Measurements from ENCODE around the gene RSU1.

RSU1 gene

DNA sequence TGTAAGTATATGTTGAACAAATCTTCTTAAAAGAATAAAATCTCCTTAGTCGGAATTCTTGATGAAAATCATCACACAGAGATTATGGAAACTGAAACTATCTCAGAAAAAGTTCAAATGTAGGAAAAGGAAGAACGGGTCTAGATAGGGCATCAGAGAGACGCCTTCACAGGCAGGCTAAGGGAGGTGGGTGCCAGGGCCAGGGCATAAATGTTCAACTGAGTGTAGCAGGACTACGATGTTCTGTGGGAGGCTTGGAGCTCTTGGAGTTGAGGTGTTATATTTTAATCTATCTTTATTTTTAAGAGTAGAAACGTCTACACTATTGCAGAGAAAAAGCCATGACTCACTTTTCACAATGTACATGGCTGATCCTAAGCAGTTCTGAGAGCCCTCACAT, 101.2 kb downstream of the RSU1 start:
- H3K4me1 ChIP-seq, result peaks cover 0 to 12% (median 6%) of the 10 kb centered on the region in 4 donors
- H3K4me3 ChIP-seq, result no peak overlapping the region
- intact Hi-C loops (cut with DNase I; ENCODE audit: low total_unique reads), result no loop called here
- no peak overlapping the region for H3K27ac ChIP-seq
- DNase-seq, result no peak
- peaks cover 0 to 14% (median 6%) of the 10 kb centered on the region in 3 donors for H3K9me3 ChIP-seq
- no peak for TF ChIP-seq CTCF (IDR thresholded peaks at IDR 0.05)
- H3K36me3 ChIP-seq, result peaks cover 0 to 7% (median 1%) of the 10 kb centered on the region in 3 donors
- H3K27me3 ChIP-seq, result no peaks in the 10 kb centered on the region

DNA sequence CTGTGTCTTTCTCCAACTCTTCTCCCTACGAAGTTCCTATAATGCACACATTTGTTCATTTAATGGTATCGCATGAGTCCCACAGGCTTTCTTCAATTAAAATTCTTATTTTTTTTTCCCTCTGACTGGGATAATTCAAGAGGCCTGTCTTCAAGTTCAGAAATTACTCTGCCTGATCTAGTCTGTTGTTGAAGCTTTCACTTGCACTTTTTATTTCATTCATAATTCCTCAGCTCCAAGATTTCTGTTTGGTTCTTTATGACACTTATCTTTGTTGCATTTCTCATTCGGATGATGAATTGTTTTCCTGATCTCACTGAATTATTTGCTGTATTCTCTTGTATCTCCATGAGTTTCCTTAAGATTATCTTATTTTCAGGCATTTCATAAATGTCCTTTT, 103.9 kb downstream of the RSU1 start:
- no peak for TF ChIP-seq CTCF (IDR thresholded peaks at IDR 0.05)
- Histone ChIP-seq H3K4me3 (no peak overlapping the region), H3K9me3 (peaks cover 0 to 14% (median 6%) of the 10 kb centered on the region in 3 donors)

DNA sequence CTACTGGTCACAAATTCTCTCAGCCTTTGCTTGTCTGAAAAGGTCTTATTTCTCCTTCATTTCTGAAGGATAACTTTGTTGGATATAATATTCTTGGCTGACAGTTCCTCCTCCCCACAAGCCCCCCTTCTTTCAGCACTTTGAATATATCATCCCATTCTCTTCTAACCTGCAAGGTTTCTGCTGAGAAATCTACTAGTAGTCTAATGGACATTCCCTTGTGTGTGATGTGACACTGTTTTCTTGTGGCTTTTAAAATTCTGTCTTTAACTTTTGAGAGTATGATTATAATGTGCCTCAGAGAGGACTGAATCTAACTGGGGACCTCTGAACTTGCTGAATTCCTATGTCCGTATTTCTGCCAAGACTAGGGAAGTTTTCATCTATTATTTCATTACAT, 104.3 kb downstream of the RSU1 start:
- Histone ChIP-seq H3K27me3 (no peaks in the 10 kb centered on the region), H3K36me3 (peaks cover 0 to 7% (median 0%) of the 10 kb centered on the region in 3 donors), H3K4me3 (no peak overlapping the region), H3K9me3 (peaks cover 0 to 14% (median 6%) of the 10 kb centered on the region in 3 donors), H3K4me1 (peaks cover 0 to 10% (median 3%) of the 10 kb centered on the region in 4 donors), H3K27ac (no peak overlapping the region)
- intact Hi-C loops (cut with DNase I; ENCODE audit: low total_unique reads), result no loop called here
- TF ChIP-seq CTCF (IDR thresholded peaks at IDR 0.05), result no peak
- no peak for DNase-seq

More for the DNA sequence above, 103.9 kb downstream of the RSU1 start:
- no peak overlapping the region for H3K27ac ChIP-seq
- peaks cover 0 to 7% (median 0%) of the 10 kb centered on the region in 3 donors for H3K36me3 ChIP-seq
- no peaks in the 10 kb centered on the region for H3K27me3 ChIP-seq
- no peak for DNase-seq
- intact Hi-C loops (cut with DNase I; ENCODE audit: low total_unique reads), result no loop called here
- H3K4me1 ChIP-seq, result peaks cover 0 to 11% (median 5%) of the 10 kb centered on the region in 4 donors

- no peak for TF ChIP-seq CTCF (IDR thresholded peaks at IDR 0.05)
- Histone ChIP-seq H3K36me3 (no peaks in the 10 kb centered on the region), H3K27ac (no peak overlapping the region), H3K4me1 (no peaks in the 10 kb centered on the region), H3K9me3 (no peaks in the 10 kb centered on the region), H3K27me3 (no peaks in the 10 kb centered on the region), H3K4me3 (no peak overlapping the region)
- no peak for DNase-seq
- intact Hi-C loops (cut with DNase I; ENCODE audit: low total_unique reads), result no loop called here
Observed at GRCh38 chr10:16700331-16700730, 116.9 kb downstream of the RSU1 start.

DNA sequence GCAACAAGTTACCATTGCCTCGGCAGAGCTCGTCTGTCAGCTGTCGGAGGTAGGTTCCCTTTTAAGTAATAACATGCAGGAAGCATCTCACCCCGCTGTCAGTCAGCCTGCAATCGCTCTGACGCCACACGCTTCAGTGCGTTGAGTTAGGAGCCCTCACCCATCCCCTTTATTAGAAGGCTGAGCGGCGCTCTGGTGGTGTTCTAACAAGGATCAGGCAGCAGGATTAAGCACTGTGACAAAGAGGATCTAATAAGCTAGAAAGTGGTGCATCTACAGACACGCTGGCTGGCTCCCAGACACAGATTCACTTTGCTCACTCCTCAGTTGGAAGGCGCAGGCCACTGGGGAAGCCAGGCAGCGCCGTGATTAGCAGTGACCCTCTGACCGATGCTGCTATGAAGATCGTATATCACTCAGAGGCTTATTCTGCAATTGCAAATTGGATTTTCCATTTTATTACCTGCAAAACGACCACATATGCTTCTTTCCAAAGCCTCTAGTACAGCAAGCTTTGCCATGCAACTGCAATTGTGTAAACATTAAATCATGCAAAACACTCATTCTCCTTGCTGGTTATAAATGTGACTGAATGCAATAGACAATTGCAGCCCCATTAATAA, 117.7 kb downstream of the RSU1 start:
- intact Hi-C loops (cut with DNase I; ENCODE audit: low total_unique reads), result no loop called here
- Histone ChIP-seq H3K27me3 (no peaks in the 10 kb centered on the region), H3K27ac (no peak overlapping the region), H3K9me3 (no peaks in the 10 kb centered on the region), H3K36me3 (peaks cover 0 to 5% (median 0%) of the 10 kb centered on the region in 3 donors), H3K4me3 (no peak overlapping the region), H3K4me1 (no peaks in the 10 kb centered on the region)
- no peak for TF ChIP-seq CTCF (IDR thresholded peaks at IDR 0.05)
- no peak for DNase-seq

Measured in tibial artery (tissue), 4 donors.